Brain microvascular endothelial cell (primary cell): ENCODE results near the gene SLC35B4.

Experiments used
- DNase-seq: peaks from one replicate; pipeline ENCODE4 v3.0.0-alpha.2; 2020
- H3K27ac ChIP-seq: fragments of 250-450 bp; sonication (Bioruptor Pico); 2 replicates; pipeline ENCODE4 v1.5.1; 2020; ENCODE audit warnings: mild to moderate bottlenecking, moderate library complexity
- H3K27me3 ChIP-seq: fragments of 250-450 bp; sonication (Bioruptor Pico); replicated peaks from 2 replicates; pipeline ENCODE4 v1.5.1; 2020; ENCODE audit warnings: mild to moderate bottlenecking
- H3K36me3 ChIP-seq: fragments of 250-450 bp; sonication (Bioruptor Pico); replicated peaks from 2 replicates; pipeline ENCODE4 v1.5.1; 2020; ENCODE audit warnings: mild to moderate bottlenecking
- H3K4me3 ChIP-seq: 2 replicates; pipeline ENCODE4 v1.5.1; 2011; ENCODE audit warnings: low read depth, mild to moderate bottlenecking, control low read depth, low read length, moderate library complexity
- CTCF ChIP-seq: IDR thresholded peaks from 2 replicates; pipeline ENCODE4 v1.5.1; 2011; ENCODE audit warnings: low read depth, mild to moderate bottlenecking, moderate library complexity, low read length, control low read depth, inconsistent platforms; ENCODE audit errors: missing control alignments
- in situ Hi-C: cut with HindIII; loops from 2 replicates; pipeline ENCODE4 v1.10.0; 2017; ENCODE audit warnings: low sequenced_read_pairs, low pct_ligation_motif_present

Gene SLC35B4

GRCh38 chr7:134330974-134331373 is 14.2 kb upstream of the SLC35B4 start:
- Histone ChIP-seq H3K27me3 (no peaks in the 10 kb centered on the region), H3K4me3 (no peak overlapping the region), H3K27ac (no peak overlapping the region), H3K36me3 (no peaks in the 10 kb centered on the region)
- in situ Hi-C loops = no loop called here
- no peak for DNase-seq
- no peak for TF ChIP-seq CTCF

- Histone ChIP-seq H3K4me3 (no peak overlapping the region), H3K36me3 (no peaks in the 10 kb centered on the region), H3K27me3 (no peaks in the 10 kb centered on the region), H3K27ac (no peak overlapping the region)
- DNase-seq = no peak
- in situ Hi-C loops = no loop called here
- no peak for TF ChIP-seq CTCF
These were observed 13.1 kb upstream of the SLC35B4 start for GRCh38 chr7:134329614-134330346.

GRCh38 chr7:134328900-134329299 is 12.2 kb upstream of the SLC35B4 start:
- in situ Hi-C loops = no loop called here
- no peaks in the 10 kb centered on the region for H3K36me3 ChIP-seq
- H3K27me3 ChIP-seq = no peaks in the 10 kb centered on the region
- no peak for TF ChIP-seq CTCF
- DNase-seq = no peak
- H3K27ac ChIP-seq = no peak overlapping the region
- no peak overlapping the region for H3K4me3 ChIP-seq

- Histone ChIP-seq H3K27ac (no peak overlapping the region), H3K4me3 (no peak overlapping the region), H3K36me3 (no peaks in the 10 kb centered on the region), H3K27me3 (no peaks in the 10 kb centered on the region)
- peak; percentile 80 for TF ChIP-seq CTCF
- in situ Hi-C loops = no loop called here
- peak; percentile 60 for DNase-seq
These were observed 11.2 kb upstream of the SLC35B4 start for GRCh38 chr7:134327896-134328295.

- H3K36me3 ChIP-seq = no peaks in the 10 kb centered on the region
These were observed 7.4 kb upstream of the SLC35B4 start for GRCh38 chr7:134324107-134324506.

More at GRCh38 chr7:134324107-134324506, 7.4 kb upstream of the SLC35B4 start:
- Histone ChIP-seq H3K4me3 (no peak overlapping the region), H3K27me3 (no peaks in the 10 kb centered on the region), H3K27ac (no peak overlapping the region)
- TF ChIP-seq CTCF = no peak
- in situ Hi-C loops = no loop called here
- DNase-seq = no peak
